Tibial nerve (tissue), 4 donors: Measurements from ENCODE around the gene IPO13.

Experiments used
- EP300 ChIP-seq, 2 donors: sonication (generic); formaldehyde crosslinking; IDR thresholded peaks; one replicate each; pipeline ENCODE4 v1.6.1; 2017; ENCODE audit warnings: antibody characterized with exemption in 2 of 2, mild to moderate bottlenecking in 1 of 2
- POLR2A ChIP-seq, 2 donors: fragments of 450-650 bp; IDR thresholded peaks; one replicate each; pipeline ENCODE4 v1.6.1; 2017; ENCODE audit warnings: antibody characterized with exemption in 2 of 2, mild to moderate bottlenecking in 2 of 2, moderate library complexity in 2 of 2
- TF ChIP-seq, protein P1 (sequence below), 5 experiments: fragments of 200-600 bp in 3 of 5; fragments of 450-650 bp in 2 of 5; sonication (generic) in 3 of 5; IDR thresholded peaks; one replicate each; pipeline ENCODE4 v1.5.1; 2016 to 2019; ENCODE audit warnings: antibody characterized with exemption in 5 of 5, mild to moderate bottlenecking in 3 of 5, moderate library complexity in 2 of 5

DNA sequence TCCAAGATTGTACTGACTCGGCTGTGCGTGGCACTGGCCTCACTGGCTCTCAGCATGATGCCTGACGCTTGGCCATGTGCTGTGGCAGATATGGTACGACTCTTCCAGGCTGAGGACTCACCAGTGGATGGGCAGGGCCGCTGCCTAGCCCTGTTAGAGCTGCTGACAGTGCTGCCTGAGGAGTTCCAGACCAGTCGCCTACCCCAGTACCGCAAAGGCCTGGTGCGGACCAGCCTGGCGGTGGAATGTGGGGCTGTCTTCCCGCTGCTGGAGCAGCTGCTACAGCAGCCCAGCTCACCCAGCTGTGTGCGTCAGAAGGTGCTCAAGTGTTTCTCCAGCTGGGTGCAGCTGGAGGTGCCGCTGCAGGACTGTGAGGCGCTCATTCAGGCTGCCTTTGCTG is 2.9 kb downstream of the IPO13 start:
- TF ChIP-seq, protein P1, sequence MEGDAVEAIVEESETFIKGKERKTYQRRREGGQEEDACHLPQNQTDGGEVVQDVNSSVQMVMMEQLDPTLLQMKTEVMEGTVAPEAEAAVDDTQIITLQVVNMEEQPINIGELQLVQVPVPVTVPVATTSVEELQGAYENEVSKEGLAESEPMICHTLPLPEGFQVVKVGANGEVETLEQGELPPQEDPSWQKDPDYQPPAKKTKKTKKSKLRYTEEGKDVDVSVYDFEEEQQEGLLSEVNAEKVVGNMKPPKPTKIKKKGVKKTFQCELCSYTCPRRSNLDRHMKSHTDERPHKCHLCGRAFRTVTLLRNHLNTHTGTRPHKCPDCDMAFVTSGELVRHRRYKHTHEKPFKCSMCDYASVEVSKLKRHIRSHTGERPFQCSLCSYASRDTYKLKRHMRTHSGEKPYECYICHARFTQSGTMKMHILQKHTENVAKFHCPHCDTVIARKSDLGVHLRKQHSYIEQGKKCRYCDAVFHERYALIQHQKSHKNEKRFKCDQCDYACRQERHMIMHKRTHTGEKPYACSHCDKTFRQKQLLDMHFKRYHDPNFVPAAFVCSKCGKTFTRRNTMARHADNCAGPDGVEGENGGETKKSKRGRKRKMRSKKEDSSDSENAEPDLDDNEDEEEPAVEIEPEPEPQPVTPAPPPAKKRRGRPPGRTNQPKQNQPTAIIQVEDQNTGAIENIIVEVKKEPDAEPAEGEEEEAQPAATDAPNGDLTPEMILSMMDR (IDR thresholded peaks at IDR 0.05) = no peak
- TF ChIP-seq EP300 (IDR thresholded peaks at IDR 0.05) = no peak
- no peak for TF ChIP-seq POLR2A (IDR thresholded peaks at IDR 0.05)
